B cell (primary cell): ENCODE results near the gene CTDNEP1. TPM values are rescaled to one million over a fixed set of nuclear protein-coding genes. Genes with fewer than 3 reads are reported as not detected.

Experiments
- ATAC-seq: fragments of 200-7000 bp; cut with Tn5 transposase; one replicate; pipeline ENCODE4 v1.10.0; 2021; ENCODE audit warnings: low read depth, mild to moderate bottlenecking, moderate number of reproducible peaks, moderate library complexity
- CTCF ChIA-PET: fragments of 350-600 bp; sonication (Branson Sonifier 250); formaldehyde crosslinking; loops from one replicate; lab custom pipeline; 2021; ENCODE audit warnings: antibody characterized with exemption, inconsistent platforms; lab: Charles Lee
- POLR2A ChIA-PET: fragments of 350-600 bp; sonication (Branson Sonifier 250); formaldehyde crosslinking; loops from one replicate; lab custom pipeline; 2021; ENCODE audit warnings: antibody characterized with exemption; lab: Charles Lee
- DNase-seq: peaks from one replicate; pipeline ENCODE4 v3.0.0; 2013
- H2AFZ ChIP-seq: 2 replicates; pipeline ENCODE4 v1.6.1; 2012; ENCODE audit warnings: mild to moderate bottlenecking, low read depth, low read length; ENCODE audit not compliant: insufficient read depth, poor library complexity, severe bottlenecking
- H3K27ac ChIP-seq, 2 donors: 1 replicate in 1 of 2; 2 replicates in 1 of 2; pipeline ENCODE4 v1.5.1; 2012 to 2013; ENCODE audit warnings: low read length in 2 of 2, mild to moderate bottlenecking in 2 of 2, moderate library complexity in 1 of 2
- H3K27me3 ChIP-seq, 4 experiments: fragments of 200-600 bp in 1 of 4; sonication (generic) in 1 of 4; replicated peaks in 1 of 4; 1 replicate in 2 of 4; 2 replicates in 2 of 4; pipeline versions ENCODE4 v1.6.1 to v1.7.0; 2013 to 2016; ENCODE audit warnings: low read length in 3 of 4, mild to moderate bottlenecking in 2 of 4, mixed read lengths in 1 of 4, moderate library complexity in 1 of 4; ENCODE audit not compliant: insufficient read depth in 4 of 4, control insufficient read depth in 3 of 4; ENCODE audit errors: control extremely low read depth in 1 of 4
- H3K36me3 ChIP-seq, 2 experiments: replicated peaks in 1 of 2; 1 replicate in 1 of 2; 2 replicates in 1 of 2; pipeline versions ENCODE4 v1.6.1 to v1.7.1; 2013; ENCODE audit warnings: low read length in 1 of 2; ENCODE audit not compliant: insufficient read depth in 2 of 2, control insufficient read depth in 1 of 2; ENCODE audit errors: control extremely low read depth in 1 of 2, extremely low read depth in 1 of 2
- H3K4me1 ChIP-seq, 2 donors: fragments of 200-600 bp in 1 of 2; sonication (generic) in 1 of 2; 1 replicate in 1 of 2; 2 replicates in 1 of 2; pipeline versions ENCODE4 v1.5.1 to v1.6.1; 2013 to 2017; ENCODE audit warnings: low read length in 2 of 2; ENCODE audit not compliant: control insufficient read depth in 2 of 2, insufficient read depth in 2 of 2
- H3K4me2 ChIP-seq: replicated peaks from 2 replicates; pipeline ENCODE3; 2012; ENCODE audit warnings: mild to moderate bottlenecking, low read depth, low read length; ENCODE audit not compliant: poor library complexity, severe bottlenecking
- H3K4me3 ChIP-seq, 5 experiments: fragments of 200-600 bp in 1 of 5; sonication (generic) in 1 of 5; 1 replicate in 3 of 5; 2 replicates in 2 of 5; pipeline versions ENCODE4 v1.5.1 to v1.7.0; 2011 to 2016; ENCODE audit warnings: low read length in 4 of 5, mild to moderate bottlenecking in 4 of 5, low read depth in 2 of 5, control low read depth in 1 of 5, moderate library complexity in 1 of 5; ENCODE audit not compliant: insufficient read depth in 1 of 5; ENCODE audit errors: control extremely low read depth in 1 of 5, extremely low read depth in 1 of 5
- H3K79me2 ChIP-seq: fragments of 200-600 bp; sonication (generic); one replicate; pipeline ENCODE4 v1.6.0; 2016; ENCODE audit warnings: low read length; ENCODE audit not compliant: control insufficient read depth, insufficient read depth
- H3K9ac ChIP-seq: fragments of 200-600 bp; sonication (generic); 2 replicates; pipeline ENCODE4 v1.6.1; 2017; ENCODE audit warnings: mild to moderate bottlenecking, low read length, moderate library complexity
- H3K9me3 ChIP-seq, 3 donors: one replicate each; pipeline versions ENCODE4 v1.6.1 to v1.7.1; 2013; ENCODE audit warnings: low read length in 2 of 3; ENCODE audit not compliant: control insufficient read depth in 2 of 3, insufficient read depth in 1 of 3; ENCODE audit errors: control extremely low read depth in 1 of 3
- H4K20me1 ChIP-seq: 2 replicates; pipeline ENCODE4 v1.6.0; 2012; ENCODE audit warnings: mild to moderate bottlenecking, low read length; ENCODE audit not compliant: insufficient read depth, control insufficient read depth, poor library complexity, severe bottlenecking
- H3K27ac Mint-ChIP-seq: one replicate; pipeline ENCODE4 v1.8.0; 2021; ENCODE audit warnings: mixed read lengths
- H3K27me3 Mint-ChIP-seq: one replicate; pipeline ENCODE4 v1.8.0; 2021; ENCODE audit warnings: mixed read lengths
- H3K4me1 Mint-ChIP-seq: one replicate; pipeline ENCODE4 v1.8.0; 2021; ENCODE audit warnings: mixed read lengths
- H3K4me3 Mint-ChIP-seq: one replicate; pipeline ENCODE4 v1.8.0; 2021; ENCODE audit warnings: mixed read lengths
- H3K9me3 Mint-ChIP-seq: one replicate; pipeline ENCODE4 v1.8.0; 2022; ENCODE audit warnings: mixed read lengths; ENCODE audit not compliant: insufficient read depth
- CTCF ChIP-seq: fragments of 200-600 bp; IDR thresholded peaks from one replicate; pipeline ENCODE4 v1.8.0; 2022; ENCODE audit warnings: antibody characterized with exemption, mild to moderate bottlenecking
- EZH2 ChIP-seq: IDR thresholded peaks from 2 replicates; pipeline ENCODE4 v1.6.1; 2012; ENCODE audit warnings: borderline replicate concordance, low read depth, mild to moderate bottlenecking, moderate library complexity, low read length; ENCODE audit not compliant: insufficient read depth, poor library complexity, severe bottlenecking
- WGBS: methylation state at CpG from one replicate; pipeline ENCODE4 v1.1.5; 2013; ENCODE audit warnings: missing lambda C conversion rate; ENCODE audit not compliant: insufficient coverage; 5-methylcytosine and 5-hydroxymethylcytosine counted together
- intact Hi-C: fragments of 100-400 bp; cut with micrococcal nuclease; formaldehyde crosslinking; loops from one replicate; pipeline ENCODE4 v1.10.0; 2022
- polyA plus RNA-seq: library from polyadenylated mRNA; depleted of rRNA; stranded (reverse); fragments of >200 nt; gene quantifications from 2 replicates; pipeline ENCODE4 v1.2.3, GENCODE V29; 2012
- total RNA-seq, 2 donors: library from RNA; stranded (reverse); fragments of 120-200 nt in 1 of 2; gene quantifications; 1 replicate in 1 of 2; 2 replicates in 1 of 2; pipeline versions ENCODE4 v1.2.3 to v1.2.4, GENCODE V29; 2013 to 2022

The CTDNEP1 gene
- total and polyA plus RNA-seq, 2 donors (not counting 1 experiment from before 2014, with no cell fraction given): 125 to 162 TPM

GRCh38 chr17:7207120-7208001, 44.2 kb downstream of the CTDNEP1 start:
- peak overlapping the region; percentile 32 for H3K27ac Mint-ChIP-seq
- intact Hi-C loops: no loop called here
- Histone ChIP-seq H3K79me2 (no peaks in the 10 kb centered on the region), H3K36me3 (no peaks in the 10 kb centered on the region), H3K27ac (no peak overlapping the region), H2AFZ (no peak overlapping the region), H3K4me2 (no peak overlapping the region), H3K9ac (no peak overlapping the region), H3K4me3 (no peak overlapping the region), H3K9me3 (no peaks in the 10 kb centered on the region), H3K27me3 (peaks cover 0 to 4% (median 0%) of the 10 kb centered on the region in 4 experiments), H4K20me1 (no peaks in the 10 kb centered on the region), H3K4me1 (peaks cover 17 to 25% of the 10 kb centered on the region in 2 donors)
- ChIA-PET POLR2A (interaction anchor here (0.5 to 0.8 kb wide), 2 partner anchors 12 to 74 kb away, joined by 3 to 9 read pairs; partner anchors contain the start of gene DLG4), CTCF (no interaction called here)
- H3K27me3 Mint-ChIP-seq: peaks cover 5% of the 10 kb centered on the region
- no peak for TF ChIP-seq EZH2
- TF ChIP-seq CTCF: no peak
- no peak for ATAC-seq
- 97% methylated on average over 15 of the region's 24 CpGs for WGBS
- DNase-seq: no peak
- no peak overlapping the region for H3K4me3 Mint-ChIP-seq
- peaks cover 28% of the 10 kb centered on the region for H3K4me1 Mint-ChIP-seq
- no peaks in the 10 kb centered on the region for H3K9me3 Mint-ChIP-seq

GRCh38 chr17:7205561-7205960, 46.0 kb downstream of the CTDNEP1 start:
- peak overlapping the region; percentile 61 for H2AFZ ChIP-seq
- H3K4me1 ChIP-seq: peaks cover 17 to 25% of the 10 kb centered on the region in 2 donors
- peak overlapping the region; percentile 74 for H3K4me2 ChIP-seq
- H4K20me1 ChIP-seq: no peaks in the 10 kb centered on the region
- Mint-ChIP-seq H3K4me1 (peaks cover 28% of the 10 kb centered on the region), H3K27me3 (peaks cover 5% of the 10 kb centered on the region), H3K4me3 (peak overlapping the region; percentile 82), H3K9me3 (no peaks in the 10 kb centered on the region), H3K27ac (peak overlapping the region; percentile 91)
- POLR2A ChIA-PET: interaction anchor here (1.0 kb wide), 1 partner anchor 14 kb away, joined by 4 read pairs; the partner anchor contains the start of genes ACADVL and DLG4
- WGBS: 87% methylated on average over 11 of the region's 15 CpGs
- H3K27ac ChIP-seq: peak overlapping the region; percentile 86 to 93
- DNase-seq (no peak), ATAC-seq (no peak)
- H3K79me2 ChIP-seq: no peaks in the 10 kb centered on the region
- H3K9me3 ChIP-seq: no peaks in the 10 kb centered on the region
- peak overlapping the region in 4 of 5 experiments; percentile 49 to 65 (median 55) for H3K4me3 ChIP-seq
- no peaks in the 10 kb centered on the region for H3K36me3 ChIP-seq
- intact Hi-C loops: loop anchor here (1.0 to 2.0 kb wide), 10 partner anchors 9 to 277 kb away; partner anchors contain the start of genes ACADVL, DLG4, DVL2 and EIF5A
- peak overlapping the region; percentile 65 for H3K9ac ChIP-seq
- TF ChIP-seq EZH2 (no peak), CTCF (no peak)
- CTCF ChIA-PET: interaction anchor here (1.0 to 1.5 kb wide), 3 partner anchors 9 to 44 kb away, joined by 3 to 4 read pairs (median 4); partner anchors contain the start of genes ACADVL and DLG4
- peaks cover 0 to 3% (median 0%) of the 10 kb centered on the region in 4 experiments for H3K27me3 ChIP-seq
